ENCODE measurements around the gene EPHB2.
A peak's percentile ranks its signal among the peaks of the same experiment; 100 is the strongest.

Gene EPHB2

DNA sequence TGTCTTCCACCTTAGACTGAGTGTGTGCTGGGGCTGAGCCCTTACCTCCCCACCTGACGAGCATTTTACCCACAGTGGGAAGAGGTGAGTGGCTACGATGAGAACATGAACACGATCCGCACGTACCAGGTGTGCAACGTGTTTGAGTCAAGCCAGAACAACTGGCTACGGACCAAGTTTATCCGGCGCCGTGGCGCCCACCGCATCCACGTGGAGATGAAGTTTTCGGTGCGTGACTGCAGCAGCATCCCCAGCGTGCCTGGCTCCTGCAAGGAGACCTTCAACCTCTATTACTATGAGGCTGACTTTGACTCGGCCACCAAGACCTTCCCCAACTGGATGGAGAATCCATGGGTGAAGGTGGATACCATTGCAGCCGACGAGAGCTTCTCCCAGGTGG, 73.7 kb downstream of the EPHB2 start:
- Histone ChIP-seq H3K4me1 (peaks cover 0 to 12% (median 6%) of the 10 kb centered on the region in 10 experiments; a peak in 10 of 20 replicates), H4K20me1 (peaks cover 0 to 13% (median 0%) of the 10 kb centered on the region in 11 experiments; a peak in 3 of 22 replicates), H3K4me2 (no peak overlapping the region), H3K27me3 (no peaks in the 10 kb centered on the region), H3K36me3 (peaks cover 0 to 7% (median 0%) of the 10 kb centered on the region in 11 experiments; a peak in 2 of 22 replicates), H3K4me3 (no peak overlapping the region), H3K9me3 (replicated peaks in 1 of 11) (no peaks in the 10 kb centered on the region), H3K27ac (no peak overlapping the region), H3K9ac (no peak overlapping the region)
- TF ChIP-seq Cebpa-rat (IDR thresholded peaks at IDR 0.05): no peak

DNA sequence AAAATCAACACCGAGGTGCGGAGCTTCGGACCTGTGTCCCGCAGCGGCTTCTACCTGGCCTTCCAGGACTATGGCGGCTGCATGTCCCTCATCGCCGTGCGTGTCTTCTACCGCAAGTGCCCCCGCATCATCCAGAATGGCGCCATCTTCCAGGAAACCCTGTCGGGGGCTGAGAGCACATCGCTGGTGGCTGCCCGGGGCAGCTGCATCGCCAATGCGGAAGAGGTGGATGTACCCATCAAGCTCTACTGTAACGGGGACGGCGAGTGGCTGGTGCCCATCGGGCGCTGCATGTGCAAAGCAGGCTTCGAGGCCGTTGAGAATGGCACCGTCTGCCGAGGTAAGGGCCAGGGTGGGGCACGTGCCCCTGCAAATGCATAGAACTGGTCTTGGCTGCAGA, 74.1 kb downstream of the EPHB2 start:
- Histone ChIP-seq H3K4me2 (no peak overlapping the region), H4K20me1 (peaks cover 0 to 13% (median 0%) of the 10 kb centered on the region in 11 experiments; a peak in 3 of 22 replicates), H3K9me3 (replicated peaks in 1 of 11) (no peaks in the 10 kb centered on the region), H3K27ac (no peak overlapping the region), H3K4me1 (peaks cover 0 to 12% (median 6%) of the 10 kb centered on the region in 10 experiments; a peak in 10 of 20 replicates), H3K27me3 (no peaks in the 10 kb centered on the region), H3K4me3 (no peak overlapping the region), H3K36me3 (peaks cover 0 to 7% (median 0%) of the 10 kb centered on the region in 11 experiments; a peak in 2 of 22 replicates), H3K9ac (no peak overlapping the region)
- TF ChIP-seq Cebpa-rat (IDR thresholded peaks at IDR 0.05): no peak

DNA sequence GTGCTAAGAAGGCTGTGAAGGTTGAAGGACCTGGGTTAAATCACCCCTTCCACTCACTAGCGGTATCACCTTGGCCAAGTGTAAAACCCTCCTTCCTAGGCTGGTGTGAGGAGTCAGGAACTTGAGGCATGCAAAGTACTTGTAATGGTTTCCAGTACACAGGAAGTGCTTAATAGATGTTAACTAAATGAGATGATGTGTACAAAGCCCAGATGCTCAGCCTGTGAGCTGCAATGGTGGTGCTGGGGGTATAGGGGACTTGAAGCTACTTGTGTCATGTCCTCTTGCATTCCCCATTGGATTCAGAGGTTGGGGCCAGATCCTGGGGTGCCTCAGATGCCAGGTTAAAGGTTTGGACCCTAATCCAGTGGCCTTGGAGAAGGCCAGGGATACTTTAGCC, 75.5 kb downstream of the EPHB2 start:
- peaks cover 0 to 12% (median 6%) of the 10 kb centered on the region in 10 experiments; a peak in 10 of 20 replicates for H3K4me1 ChIP-seq
- no peaks in the 10 kb centered on the region for H3K27me3 ChIP-seq
- TF ChIP-seq Cebpa-rat (IDR thresholded peaks at IDR 0.05): no peak

DNA sequence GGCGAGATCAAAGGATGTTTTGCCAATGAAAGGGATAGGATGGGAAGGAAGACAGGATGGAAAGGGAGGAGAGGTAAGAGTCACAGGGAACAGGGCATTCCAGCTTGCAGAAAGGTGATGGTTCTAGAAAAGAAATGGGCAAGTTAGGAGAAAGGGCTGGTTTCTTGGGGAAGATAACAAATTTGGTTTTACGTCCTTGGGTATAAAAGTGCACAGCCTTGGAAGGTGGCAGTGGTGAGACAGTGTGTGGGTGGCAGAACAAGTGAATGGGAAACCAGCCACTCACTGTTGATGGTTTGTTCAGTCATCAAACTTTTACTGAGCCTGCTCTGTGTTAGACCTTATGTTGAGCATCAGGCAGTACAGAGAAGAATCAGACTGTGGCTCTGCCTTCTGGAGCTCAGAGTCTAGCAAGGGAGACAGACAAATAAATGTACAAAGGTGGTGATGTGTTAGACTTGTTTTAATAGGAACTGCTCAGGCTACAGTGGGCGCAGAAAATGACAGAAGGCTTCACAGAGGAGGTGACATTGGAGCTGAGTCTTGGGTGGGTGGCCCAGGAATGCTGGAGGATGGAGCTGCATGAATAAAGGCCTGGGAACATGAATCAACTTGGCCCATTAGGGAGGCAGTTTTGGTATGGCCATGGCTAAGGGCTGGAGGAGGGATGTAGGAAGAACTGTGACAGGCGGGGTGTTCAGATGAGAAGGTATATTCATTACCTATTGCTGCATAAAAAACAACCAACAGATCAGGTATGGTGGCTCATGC, 76.3 kb downstream of the EPHB2 start:
- no peak overlapping the region for H3K27ac ChIP-seq
- peaks cover 0 to 14% (median 0%) of the 10 kb centered on the region in 11 experiments; a peak in 3 of 22 replicates for H4K20me1 ChIP-seq
- H3K9ac ChIP-seq: no peak overlapping the region
- no peak for TF ChIP-seq Cebpa-rat (IDR thresholded peaks at IDR 0.05)
- H3K4me3 ChIP-seq: no peak overlapping the region
- H3K27me3 ChIP-seq: no peaks in the 10 kb centered on the region
- H3K4me2 ChIP-seq: no peak overlapping the region
- H3K36me3 ChIP-seq: peaks cover 0 to 7% (median 0%) of the 10 kb centered on the region in 11 experiments; a peak in 2 of 22 replicates
- peaks cover 0 to 11% (median 6%) of the 10 kb centered on the region in 10 experiments; a peak in 10 of 20 replicates for H3K4me1 ChIP-seq
- H3K9me3 ChIP-seq (replicated peaks in 1 of 11): no peaks in the 10 kb centered on the region

More for the DNA sequence above, 75.5 kb downstream of the EPHB2 start:
- Histone ChIP-seq H3K27ac (no peak overlapping the region), H3K9me3 (replicated peaks in 1 of 11) (no peaks in the 10 kb centered on the region), H3K9ac (no peak overlapping the region), H4K20me1 (peaks cover 0 to 14% (median 0%) of the 10 kb centered on the region in 11 experiments; a peak in 3 of 22 replicates), H3K4me3 (no peak overlapping the region), H3K36me3 (peaks cover 0 to 7% (median 0%) of the 10 kb centered on the region in 11 experiments; a peak in 2 of 22 replicates), H3K4me2 (no peak overlapping the region)

DNA sequence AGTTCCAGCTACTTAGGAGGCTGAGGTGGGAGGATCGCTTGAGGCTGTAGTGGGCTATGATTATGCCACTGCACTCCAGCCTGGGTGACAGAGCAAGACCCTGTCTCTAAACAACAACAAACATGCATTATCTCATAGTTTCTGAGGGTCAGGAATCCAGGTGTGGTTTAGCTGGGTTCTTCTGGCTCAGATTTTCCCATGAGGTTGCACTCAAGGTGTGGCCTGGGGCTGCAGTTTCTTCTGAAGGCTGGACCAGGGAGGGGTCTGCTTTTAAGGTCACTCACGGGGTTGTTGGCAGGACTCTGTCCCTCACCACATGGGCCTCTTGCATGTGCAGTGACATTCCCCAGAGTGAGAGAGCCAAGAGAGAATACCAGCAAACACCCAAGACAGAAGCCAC, 77.0 kb downstream of the EPHB2 start:
- peaks cover 0 to 14% (median 0%) of the 10 kb centered on the region in 11 experiments; a peak in 3 of 22 replicates for H4K20me1 ChIP-seq
- H3K36me3 ChIP-seq: peaks cover 0 to 7% (median 0%) of the 10 kb centered on the region in 11 experiments; a peak in 2 of 22 replicates
- H3K4me1 ChIP-seq: peaks cover 0 to 3% (median 0%) of the 10 kb centered on the region in 10 experiments; a peak in 8 of 20 replicates
- H3K4me3 ChIP-seq: no peak overlapping the region
- no peak overlapping the region for H3K4me2 ChIP-seq
- no peak overlapping the region for H3K9ac ChIP-seq
- TF ChIP-seq Cebpa-rat (IDR thresholded peaks at IDR 0.05): no peak
- H3K27me3 ChIP-seq: no peaks in the 10 kb centered on the region
- H3K27ac ChIP-seq: no peak overlapping the region
- no peaks in the 10 kb centered on the region for H3K9me3 ChIP-seq (replicated peaks in 1 of 11)

DNA sequence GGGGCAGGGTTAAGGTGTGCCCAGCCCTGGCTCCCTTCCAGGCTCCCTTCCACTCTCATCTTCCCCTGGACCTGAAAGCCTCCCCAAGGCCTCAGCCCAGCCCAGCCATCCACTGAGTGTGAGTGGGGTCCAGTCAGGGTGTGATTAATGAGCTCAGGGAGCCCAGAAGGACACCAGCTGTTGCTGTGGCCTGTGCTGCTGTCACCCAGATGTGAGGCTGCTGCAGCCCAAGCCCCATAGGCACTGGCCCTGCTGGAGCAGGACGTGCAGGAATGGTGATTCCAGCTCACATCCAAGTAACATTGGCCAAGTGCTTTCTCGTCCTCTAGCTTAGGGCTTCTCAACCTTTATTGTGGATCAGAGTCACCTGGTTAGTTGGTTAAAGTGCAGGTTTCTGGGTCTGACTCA, 77.6 kb downstream of the EPHB2 start:
- H3K4me2 ChIP-seq: no peak overlapping the region
- H3K27ac ChIP-seq: no peak overlapping the region
- no peak for TF ChIP-seq Cebpa-rat (IDR thresholded peaks at IDR 0.05)
- no peaks in the 10 kb centered on the region for H3K4me1 ChIP-seq
- H3K36me3 ChIP-seq: peaks cover 0 to 7% (median 0%) of the 10 kb centered on the region in 11 experiments; a peak in 2 of 22 replicates
- no peak overlapping the region for H3K4me3 ChIP-seq
- no peaks in the 10 kb centered on the region for H3K9me3 ChIP-seq (replicated peaks in 1 of 11)
- peaks cover 0 to 15% (median 0%) of the 10 kb centered on the region in 11 experiments; a peak in 3 of 22 replicates for H4K20me1 ChIP-seq
- no peak overlapping the region for H3K9ac ChIP-seq
- no peaks in the 10 kb centered on the region for H3K27me3 ChIP-seq

DNA sequence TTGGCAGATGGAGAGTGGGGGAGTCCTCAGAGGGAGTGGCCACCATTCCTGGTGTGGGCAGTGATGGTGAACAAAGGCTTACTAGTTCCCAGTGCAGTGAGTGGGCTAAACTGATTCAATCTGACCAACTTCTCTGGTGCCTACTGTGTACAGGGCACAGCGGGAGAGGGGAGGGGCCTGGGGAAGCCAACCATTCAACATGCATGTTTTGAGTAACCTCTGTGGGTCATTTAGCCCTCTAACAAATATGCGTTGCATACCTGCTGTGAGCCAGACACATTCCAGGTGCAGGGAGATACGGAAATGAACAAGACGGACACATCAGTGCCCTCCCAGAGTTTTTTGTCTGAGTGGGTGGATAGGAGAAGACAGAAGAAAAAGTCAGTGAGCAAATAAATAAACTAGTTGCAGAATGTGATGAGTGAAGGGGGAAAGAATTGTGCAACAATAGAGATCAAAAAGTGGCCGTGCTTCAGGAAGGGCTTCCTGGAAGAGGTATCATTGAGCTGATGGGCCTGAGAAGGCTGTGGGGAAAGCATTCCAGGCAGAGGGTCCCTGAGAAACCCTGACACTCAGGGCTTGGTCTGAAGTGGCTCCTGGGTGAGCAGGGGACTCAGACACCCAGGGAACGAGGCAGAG, 78.8 kb downstream of the EPHB2 start:
- peaks cover 0 to 7% (median 0%) of the 10 kb centered on the region in 11 experiments; a peak in 2 of 22 replicates for H3K36me3 ChIP-seq
- no peak overlapping the region for H3K4me3 ChIP-seq
- H3K9me3 ChIP-seq (replicated peaks in 1 of 11): no peaks in the 10 kb centered on the region
- H3K4me2 ChIP-seq: no peak overlapping the region
- peaks cover 0 to 4% (median 0%) of the 10 kb centered on the region in 10 experiments; a peak in 3 of 20 replicates for H3K4me1 ChIP-seq
- H3K9ac ChIP-seq: 0 out of 22 replicates have a peak overlapping the region, but pooled peaks of 1 of the 11 experiments have one; percentile 1
- no peaks in the 10 kb centered on the region for H3K27me3 ChIP-seq
- no peak overlapping the region for H3K27ac ChIP-seq
- peaks cover 0 to 25% (median 0%) of the 10 kb centered on the region in 11 experiments; a peak in 3 of 22 replicates for H4K20me1 ChIP-seq
- peak in 1 of 11 experiments; percentile 42; a peak in 1 of 22 replicates for TF ChIP-seq Cebpa-rat (IDR thresholded peaks at IDR 0.05)

DNA sequence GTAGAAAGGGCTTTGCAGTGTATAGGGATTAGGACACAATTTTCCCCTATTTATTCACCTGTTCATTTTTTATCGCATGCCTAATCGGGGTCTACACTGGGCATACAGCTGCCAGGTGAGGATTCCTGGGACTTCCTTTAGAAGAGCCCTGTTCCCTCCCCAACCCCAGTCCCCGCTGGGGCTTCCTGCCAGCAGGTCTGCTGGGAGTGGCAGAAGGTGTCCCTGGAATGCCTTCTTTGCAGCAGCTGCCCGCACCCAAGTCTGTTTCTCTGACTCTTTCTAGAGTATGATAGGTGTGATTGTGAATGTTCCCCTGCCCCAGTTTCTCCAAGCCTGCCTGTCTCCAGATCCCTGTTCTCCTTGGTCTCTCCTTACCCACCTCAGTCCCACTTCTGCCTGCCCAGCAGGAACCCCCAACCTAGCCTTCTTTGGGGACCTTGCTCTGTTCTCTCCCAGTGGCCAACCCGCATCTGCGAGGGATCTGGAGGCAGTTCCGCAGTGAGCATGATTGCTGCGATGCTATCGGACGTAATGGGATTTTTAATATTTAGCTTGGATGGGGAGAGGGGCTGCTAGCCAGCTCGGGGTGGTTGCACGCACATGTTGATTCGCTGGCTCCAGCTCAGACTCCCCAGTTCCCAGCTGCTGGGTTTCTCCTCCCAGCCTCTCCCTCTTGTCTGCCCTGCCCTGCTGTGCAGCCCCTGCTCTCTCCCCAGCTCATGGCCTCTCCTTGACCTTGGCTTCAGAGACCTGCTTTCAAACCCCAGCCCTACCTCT, 79.8 kb downstream of the EPHB2 start:
- H3K4me2 ChIP-seq: no peak overlapping the region
- no peak overlapping the region for H3K27ac ChIP-seq
- no peak overlapping the region for H3K4me3 ChIP-seq
- no peaks in the 10 kb centered on the region for H3K36me3 ChIP-seq
- H4K20me1 ChIP-seq: peaks cover 0 to 29% (median 0%) of the 10 kb centered on the region in 11 experiments; a peak in 3 of 22 replicates
- H3K9me3 ChIP-seq (replicated peaks in 1 of 11): no peaks in the 10 kb centered on the region
- peaks cover 0 to 14% (median 0%) of the 10 kb centered on the region in 10 experiments; a peak in 4 of 20 replicates for H3K4me1 ChIP-seq
- no peaks in the 10 kb centered on the region for H3K27me3 ChIP-seq
- no peak overlapping the region for H3K9ac ChIP-seq
- no peak for TF ChIP-seq Cebpa-rat (IDR thresholded peaks at IDR 0.05)
